Panc1 (cell line): Measurements from ENCODE around the gene OPN1SW. TPM values are rescaled to one million over a fixed set of nuclear protein-coding genes. Genes with fewer than 3 reads are reported as not detected.

Experiments
- ATAC-seq: fragments of 200-7000 bp; cut with Tn5 transposase; 2 replicates; pipeline ENCODE4 v1.9.1; 2020; ENCODE audit warnings: mild to moderate bottlenecking, moderate library complexity
- BruUV-seq: library from RNA; stranded (reverse); fragments of 400-500 nt; replicated peaks from 2 replicates; lab custom pipeline; 2021; lab: Mats Ljungman, UMichigan
- CTCF ChIA-PET: fragments of 300-600 bp; sonication (Branson Sonifier 250); formaldehyde crosslinking; loops from one replicate; lab custom pipeline; 2022; ENCODE audit warnings: antibody characterized with exemption; lab: Charles Lee
- POLR2A ChIA-PET: fragments of 300-600 bp; sonication (Branson Sonifier 250); formaldehyde crosslinking; loops from one replicate; lab custom pipeline; 2022; ENCODE audit warnings: antibody characterized with exemption; lab: Charles Lee
- DNase-seq: peaks from one replicate; pipeline ENCODE4 v3.0.0-alpha.2; 2010; ENCODE audit warnings: low read depth, low spot score
- H3K27ac ChIP-seq: 2 replicates; pipeline ENCODE4 v1.5.1; 2011; ENCODE audit warnings: mild to moderate bottlenecking, low read length, inconsistent platforms
- H3K27me3 ChIP-seq: fragments of 200-500 bp; sonication (Bioruptor generic); 2 replicates; pipeline ENCODE4 v1.6.0; 2014; ENCODE audit warnings: low read length, inconsistent platforms; ENCODE audit not compliant: control insufficient read depth, insufficient read depth
- H3K36me3 ChIP-seq: fragments of 200-500 bp; sonication (Bioruptor generic); 2 replicates; pipeline ENCODE4 v1.5.1; 2014; ENCODE audit warnings: inconsistent platforms, mild to moderate bottlenecking, low read length, moderate library complexity; ENCODE audit not compliant: control insufficient read depth, insufficient read depth
- H3K4me1 ChIP-seq: 2 replicates; pipeline ENCODE4 v1.5.1; 2011; ENCODE audit warnings: inconsistent platforms, mild to moderate bottlenecking, low read length, moderate library complexity; ENCODE audit not compliant: control insufficient read depth, insufficient read depth
- H3K4me3 ChIP-seq, 2 experiments: 2 replicates each; pipeline ENCODE4 v1.5.1; 2011 to 2012; ENCODE audit warnings: low read depth in 2 of 2, low read length in 2 of 2, mild to moderate bottlenecking in 2 of 2, inconsistent platforms in 1 of 2, moderate library complexity in 1 of 2
- H3K9me3 ChIP-seq: fragments of 200-500 bp; sonication (Bioruptor generic); 2 replicates; pipeline ENCODE4 v1.5.1; 2014; ENCODE audit warnings: low read depth, mild to moderate bottlenecking, inconsistent platforms, low read length, moderate library complexity; ENCODE audit not compliant: control insufficient read depth, insufficient read depth
- POLR2AphosphoS5 ChIP-seq: IDR thresholded peaks from 2 replicates; pipeline ENCODE4 v1.6.1; 2012; ENCODE audit warnings: mild to moderate bottlenecking, low read depth, low read length, moderate library complexity
- SIN3A ChIP-seq: IDR thresholded peaks from 2 replicates; pipeline ENCODE4 v1.6.1; 2012; ENCODE audit warnings: low read depth, mild to moderate bottlenecking, low read length, moderate library complexity, borderline replicate concordance; ENCODE audit not compliant: insufficient read depth
- TCF7L2 ChIP-seq: IDR thresholded peaks from 2 replicates; pipeline ENCODE4 v1.6.1; 2011; ENCODE audit warnings: mild to moderate bottlenecking, low read depth, low read length, inconsistent platforms
- in situ Hi-C: cut with HindIII; loops from 2 replicates; pipeline ENCODE4 v1.10.0; 2016; ENCODE audit warnings: low sequenced_read_pairs, low pct_unique_long_range_greater_than_20kb
- intact Hi-C: fragments of 100-400 bp; cut with micrococcal nuclease; formaldehyde crosslinking; loops from one replicate; pipeline ENCODE4 v1.10.0; 2022; ENCODE audit not compliant: unreplicated experiment
- total RNA-seq: library from RNA; stranded (reverse); gene quantifications from one replicate; pipeline ENCODE4 v1.2.1, GENCODE V29; 2021; ENCODE audit not compliant: unreplicated experiment
- TF ChIP-seq, protein P1 (sequence below), 2 experiments: IDR thresholded peaks; 2 replicates each; pipeline ENCODE4 v1.6.1; 2011 to 2012; ENCODE audit warnings: low read depth in 2 of 2, control low read depth in 1 of 2, low read length in 1 of 2, mild to moderate bottlenecking in 1 of 2, moderate library complexity in 1 of 2; ENCODE audit not compliant: insufficient read depth in 1 of 2
- TF ChIP-seq, protein P2 (sequence below): fragments of 450-650 bp; IDR thresholded peaks from 2 replicates; pipeline ENCODE4 v1.5.1; 2017; ENCODE audit warnings: mild to moderate bottlenecking

The OPN1SW gene
- total RNA-seq, 1 experiment from 2014 or later, result not detected

DNA sequence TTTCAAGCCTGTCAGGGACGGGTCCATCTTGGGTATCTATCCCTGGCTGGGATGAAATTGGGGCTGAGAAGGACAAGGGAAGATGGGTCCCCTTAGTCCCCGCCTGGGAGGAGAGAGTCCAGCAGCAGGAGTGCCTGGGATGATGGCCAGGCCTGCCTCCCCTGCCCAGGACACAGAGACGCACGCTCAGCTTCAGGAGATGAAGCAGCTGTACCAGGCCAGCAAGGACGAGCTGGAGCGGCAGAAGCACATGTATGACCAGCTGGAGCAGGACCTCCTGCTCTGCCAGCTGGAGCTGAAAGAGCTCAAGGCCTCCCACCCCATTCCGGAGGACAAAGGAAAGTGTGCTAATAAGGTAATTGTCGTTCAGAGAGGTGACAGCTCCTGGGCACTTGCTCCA lies 31.6 kb upstream of the OPN1SW start:
- no peaks in the 10 kb centered on the region for H3K36me3 ChIP-seq
- in situ Hi-C loops, result no loop called here
- no TSS peak for BruUV-seq
- ATAC-seq (no peak), DNase-seq (no peak)
- no peaks in the 10 kb centered on the region for H3K9me3 ChIP-seq
- CTCF ChIA-PET, result interaction anchor here (0.6 kb wide), 1 partner anchor 26 kb away, joined by 3 read pairs; no protein-coding TSS in a partner anchor
- no peak overlapping the region for H3K27ac ChIP-seq
- H3K4me1 ChIP-seq, result no peaks in the 10 kb centered on the region
- no peaks in the 10 kb centered on the region; the same call in 1 of the 2 replicates for H3K27me3 ChIP-seq
- POLR2A ChIA-PET, result no interaction called here
- H3K4me3 ChIP-seq, result no peak overlapping the region
- TF ChIP-seq, protein P1, sequence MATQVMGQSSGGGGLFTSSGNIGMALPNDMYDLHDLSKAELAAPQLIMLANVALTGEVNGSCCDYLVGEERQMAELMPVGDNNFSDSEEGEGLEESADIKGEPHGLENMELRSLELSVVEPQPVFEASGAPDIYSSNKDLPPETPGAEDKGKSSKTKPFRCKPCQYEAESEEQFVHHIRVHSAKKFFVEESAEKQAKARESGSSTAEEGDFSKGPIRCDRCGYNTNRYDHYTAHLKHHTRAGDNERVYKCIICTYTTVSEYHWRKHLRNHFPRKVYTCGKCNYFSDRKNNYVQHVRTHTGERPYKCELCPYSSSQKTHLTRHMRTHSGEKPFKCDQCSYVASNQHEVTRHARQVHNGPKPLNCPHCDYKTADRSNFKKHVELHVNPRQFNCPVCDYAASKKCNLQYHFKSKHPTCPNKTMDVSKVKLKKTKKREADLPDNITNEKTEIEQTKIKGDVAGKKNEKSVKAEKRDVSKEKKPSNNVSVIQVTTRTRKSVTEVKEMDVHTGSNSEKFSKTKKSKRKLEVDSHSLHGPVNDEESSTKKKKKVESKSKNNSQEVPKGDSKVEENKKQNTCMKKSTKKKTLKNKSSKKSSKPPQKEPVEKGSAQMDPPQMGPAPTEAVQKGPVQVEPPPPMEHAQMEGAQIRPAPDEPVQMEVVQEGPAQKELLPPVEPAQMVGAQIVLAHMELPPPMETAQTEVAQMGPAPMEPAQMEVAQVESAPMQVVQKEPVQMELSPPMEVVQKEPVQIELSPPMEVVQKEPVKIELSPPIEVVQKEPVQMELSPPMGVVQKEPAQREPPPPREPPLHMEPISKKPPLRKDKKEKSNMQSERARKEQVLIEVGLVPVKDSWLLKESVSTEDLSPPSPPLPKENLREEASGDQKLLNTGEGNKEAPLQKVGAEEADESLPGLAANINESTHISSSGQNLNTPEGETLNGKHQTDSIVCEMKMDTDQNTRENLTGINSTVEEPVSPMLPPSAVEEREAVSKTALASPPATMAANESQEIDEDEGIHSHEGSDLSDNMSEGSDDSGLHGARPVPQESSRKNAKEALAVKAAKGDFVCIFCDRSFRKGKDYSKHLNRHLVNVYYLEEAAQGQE (IDR thresholded peaks at IDR 0.05; ENCODE audit: insufficient read depth in 1 of 2, low read depth in 2 of 2, low read length in 1 of 2), result no peak
- TF ChIP-seq SIN3A, result no peak
- TF ChIP-seq POLR2AphosphoS5, result no peak
- TF ChIP-seq, protein P2, sequence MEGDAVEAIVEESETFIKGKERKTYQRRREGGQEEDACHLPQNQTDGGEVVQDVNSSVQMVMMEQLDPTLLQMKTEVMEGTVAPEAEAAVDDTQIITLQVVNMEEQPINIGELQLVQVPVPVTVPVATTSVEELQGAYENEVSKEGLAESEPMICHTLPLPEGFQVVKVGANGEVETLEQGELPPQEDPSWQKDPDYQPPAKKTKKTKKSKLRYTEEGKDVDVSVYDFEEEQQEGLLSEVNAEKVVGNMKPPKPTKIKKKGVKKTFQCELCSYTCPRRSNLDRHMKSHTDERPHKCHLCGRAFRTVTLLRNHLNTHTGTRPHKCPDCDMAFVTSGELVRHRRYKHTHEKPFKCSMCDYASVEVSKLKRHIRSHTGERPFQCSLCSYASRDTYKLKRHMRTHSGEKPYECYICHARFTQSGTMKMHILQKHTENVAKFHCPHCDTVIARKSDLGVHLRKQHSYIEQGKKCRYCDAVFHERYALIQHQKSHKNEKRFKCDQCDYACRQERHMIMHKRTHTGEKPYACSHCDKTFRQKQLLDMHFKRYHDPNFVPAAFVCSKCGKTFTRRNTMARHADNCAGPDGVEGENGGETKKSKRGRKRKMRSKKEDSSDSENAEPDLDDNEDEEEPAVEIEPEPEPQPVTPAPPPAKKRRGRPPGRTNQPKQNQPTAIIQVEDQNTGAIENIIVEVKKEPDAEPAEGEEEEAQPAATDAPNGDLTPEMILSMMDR, result no peak
- TF ChIP-seq TCF7L2, result no peak
- intact Hi-C loops, result no loop called here

DNA sequence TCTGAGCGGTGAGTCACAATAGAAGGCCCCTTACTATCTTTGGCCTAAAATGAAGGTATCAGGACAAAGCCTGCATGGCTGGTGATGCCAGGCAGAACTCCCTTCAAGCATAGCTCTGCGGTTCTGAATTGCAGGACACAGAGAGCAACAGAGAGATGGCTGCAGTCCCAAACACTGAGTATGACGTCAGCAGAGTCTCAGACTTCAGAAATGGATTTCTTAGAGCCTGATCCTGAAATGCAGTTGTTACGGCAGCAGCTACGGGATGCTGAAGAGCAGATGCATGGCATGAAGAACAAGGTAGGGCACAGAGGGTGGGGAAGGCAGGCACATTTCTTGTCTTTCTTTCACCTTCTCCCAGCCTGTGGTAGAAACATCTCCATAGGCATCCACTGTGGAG lies 29.6 kb upstream of the OPN1SW start:
- Histone ChIP-seq H3K36me3 (no peaks in the 10 kb centered on the region), H3K4me3 (no peak overlapping the region), H3K27me3 (peaks cover 2% of the 10 kb centered on the region; the same call in 1 of the 2 replicates), H3K4me1 (no peaks in the 10 kb centered on the region), H3K27ac (no peak overlapping the region), H3K9me3 (no peaks in the 10 kb centered on the region)
- ATAC-seq (no peak), DNase-seq (no peak)
- BruUV-seq, result no TSS peak
- in situ Hi-C loops, result no loop called here
- intact Hi-C loops, result no loop called here
- ChIA-PET CTCF (no interaction called here), POLR2A (no interaction called here)
- TF ChIP-seq, protein P2, result no peak
- no peak for TF ChIP-seq POLR2AphosphoS5
- TF ChIP-seq, protein P1 (IDR thresholded peaks at IDR 0.05; ENCODE audit: insufficient read depth in 1 of 2, low read depth in 2 of 2, low read length in 1 of 2), result no peak
- no peak for TF ChIP-seq SIN3A
- no peak for TF ChIP-seq TCF7L2
